Spleen (tissue), 7 donors: ENCODE results near the gene TNFSF9.

Experiments used
- POLR2A ChIP-seq, 3 donors: fragments of 450-650 bp; IDR thresholded peaks; one replicate each; pipeline ENCODE4 v1.5.1; 2017; ENCODE audit warnings: antibody characterized with exemption in 3 of 3, mild to moderate bottlenecking in 1 of 3
- POLR2AphosphoS5 ChIP-seq, 3 donors: sonication (generic); formaldehyde crosslinking; IDR thresholded peaks; one replicate each; pipeline ENCODE4 v1.5.1; 2017; ENCODE audit warnings: antibody characterized with exemption in 3 of 3
- TF ChIP-seq, protein P1 (sequence below), 11 experiments: fragments of 200-600 bp in 7 of 11; fragments of 450-650 bp in 4 of 11; sonication (generic) in 4 of 11; IDR thresholded peaks in 8 of 11; conservative IDR thresholded peaks in 3 of 11; 1 replicate in 7 of 11; 2 replicates in 4 of 11; pipeline versions ENCODE4 v1.4.0 to v1.8.0; 2016 to 2021; ENCODE audit warnings: antibody characterized with exemption in 11 of 11, inconsistent platforms in 4 of 11, mild to moderate bottlenecking in 1 of 11
- donor health status: DM: no; HTN: no; CAD: no; lungs with moderate emphysema.
- donor health status: DM: no; HTN: no; CAD: no.
- donor health status: DM: no; HTN: no; CAD: no.

DNA sequence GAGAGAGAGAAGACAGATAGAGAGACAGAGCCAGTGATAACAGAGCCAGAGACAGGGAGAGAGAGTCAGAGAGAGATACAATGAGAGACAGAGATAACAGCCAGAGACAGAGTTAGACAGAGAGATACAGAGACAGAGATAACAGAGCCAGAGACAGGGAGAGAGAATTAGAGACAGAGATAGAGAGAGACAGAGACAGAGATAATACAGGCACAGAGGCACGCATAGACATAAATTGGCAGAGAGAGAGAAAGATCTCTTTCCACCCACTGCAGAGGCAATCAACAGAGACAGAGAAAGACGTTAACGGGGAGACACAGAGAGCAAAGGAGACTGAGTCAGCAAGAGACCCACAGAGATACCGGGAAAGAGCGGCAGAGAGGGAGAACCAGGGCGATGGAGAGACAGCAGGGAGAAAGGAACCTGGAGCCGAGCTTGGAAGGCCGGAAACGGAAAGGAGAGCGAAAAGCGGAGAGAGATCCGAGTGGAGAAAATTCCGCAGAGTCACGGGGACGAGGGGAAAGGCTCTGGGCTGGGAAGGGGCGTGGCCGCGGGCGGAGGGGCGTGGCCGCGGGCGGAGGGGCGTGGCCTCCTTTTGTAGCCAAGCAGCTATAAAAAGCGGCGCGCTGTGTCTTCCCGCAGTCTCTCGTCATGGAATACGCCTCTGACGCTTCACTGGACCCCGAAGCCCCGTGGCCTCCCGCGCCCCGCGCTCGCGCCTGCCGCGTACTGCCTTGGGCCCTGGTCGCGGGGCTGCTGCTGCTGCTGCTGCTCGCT, at the start of gene TNFSF9:
- TF ChIP-seq, protein P1, sequence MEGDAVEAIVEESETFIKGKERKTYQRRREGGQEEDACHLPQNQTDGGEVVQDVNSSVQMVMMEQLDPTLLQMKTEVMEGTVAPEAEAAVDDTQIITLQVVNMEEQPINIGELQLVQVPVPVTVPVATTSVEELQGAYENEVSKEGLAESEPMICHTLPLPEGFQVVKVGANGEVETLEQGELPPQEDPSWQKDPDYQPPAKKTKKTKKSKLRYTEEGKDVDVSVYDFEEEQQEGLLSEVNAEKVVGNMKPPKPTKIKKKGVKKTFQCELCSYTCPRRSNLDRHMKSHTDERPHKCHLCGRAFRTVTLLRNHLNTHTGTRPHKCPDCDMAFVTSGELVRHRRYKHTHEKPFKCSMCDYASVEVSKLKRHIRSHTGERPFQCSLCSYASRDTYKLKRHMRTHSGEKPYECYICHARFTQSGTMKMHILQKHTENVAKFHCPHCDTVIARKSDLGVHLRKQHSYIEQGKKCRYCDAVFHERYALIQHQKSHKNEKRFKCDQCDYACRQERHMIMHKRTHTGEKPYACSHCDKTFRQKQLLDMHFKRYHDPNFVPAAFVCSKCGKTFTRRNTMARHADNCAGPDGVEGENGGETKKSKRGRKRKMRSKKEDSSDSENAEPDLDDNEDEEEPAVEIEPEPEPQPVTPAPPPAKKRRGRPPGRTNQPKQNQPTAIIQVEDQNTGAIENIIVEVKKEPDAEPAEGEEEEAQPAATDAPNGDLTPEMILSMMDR (IDR thresholded peaks at IDR 0.05 in 8 of 11, conservative IDR thresholded peaks at IDR 0.05 in 3 of 11): no peak
- TF ChIP-seq POLR2AphosphoS5 (IDR thresholded peaks at IDR 0.05): peak; percentile 87 to 95 (median 90)
- peak; percentile 27 to 66 (median 62) for TF ChIP-seq POLR2A (IDR thresholded peaks at IDR 0.05)
